GM12801 (cell line): ENCODE data around the gene LPP.

Source experiments
- TF ChIP-seq, protein P1 (sequence below): IDR thresholded peaks from one replicate; pipeline ENCODE4 v1.5.1; 2011; ENCODE audit warnings: control low read depth; ENCODE audit not compliant: insufficient read length; ENCODE audit errors: extremely low read depth

The LPP gene

DNA sequence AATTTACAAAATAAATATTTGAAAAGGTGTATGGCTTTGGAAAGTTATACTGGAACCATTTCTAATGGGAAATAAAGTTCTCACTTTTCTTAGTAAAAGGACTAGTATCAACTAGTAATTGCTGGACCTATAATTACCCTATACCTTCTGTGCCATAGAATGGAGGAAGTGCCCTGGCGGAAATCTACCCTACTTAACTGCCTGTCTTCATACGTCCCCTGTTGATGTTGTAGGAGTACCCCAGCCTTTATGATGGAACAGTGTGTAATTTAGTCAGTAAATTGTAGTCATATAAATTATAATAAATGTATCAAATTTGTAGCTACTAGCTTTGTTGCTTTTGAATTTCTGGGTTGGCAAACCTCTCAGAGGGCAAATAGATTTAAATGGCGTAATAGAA lies 149.9 kb downstream of the LPP start:
- TF ChIP-seq, protein P1, sequence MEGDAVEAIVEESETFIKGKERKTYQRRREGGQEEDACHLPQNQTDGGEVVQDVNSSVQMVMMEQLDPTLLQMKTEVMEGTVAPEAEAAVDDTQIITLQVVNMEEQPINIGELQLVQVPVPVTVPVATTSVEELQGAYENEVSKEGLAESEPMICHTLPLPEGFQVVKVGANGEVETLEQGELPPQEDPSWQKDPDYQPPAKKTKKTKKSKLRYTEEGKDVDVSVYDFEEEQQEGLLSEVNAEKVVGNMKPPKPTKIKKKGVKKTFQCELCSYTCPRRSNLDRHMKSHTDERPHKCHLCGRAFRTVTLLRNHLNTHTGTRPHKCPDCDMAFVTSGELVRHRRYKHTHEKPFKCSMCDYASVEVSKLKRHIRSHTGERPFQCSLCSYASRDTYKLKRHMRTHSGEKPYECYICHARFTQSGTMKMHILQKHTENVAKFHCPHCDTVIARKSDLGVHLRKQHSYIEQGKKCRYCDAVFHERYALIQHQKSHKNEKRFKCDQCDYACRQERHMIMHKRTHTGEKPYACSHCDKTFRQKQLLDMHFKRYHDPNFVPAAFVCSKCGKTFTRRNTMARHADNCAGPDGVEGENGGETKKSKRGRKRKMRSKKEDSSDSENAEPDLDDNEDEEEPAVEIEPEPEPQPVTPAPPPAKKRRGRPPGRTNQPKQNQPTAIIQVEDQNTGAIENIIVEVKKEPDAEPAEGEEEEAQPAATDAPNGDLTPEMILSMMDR = no peak

DNA sequence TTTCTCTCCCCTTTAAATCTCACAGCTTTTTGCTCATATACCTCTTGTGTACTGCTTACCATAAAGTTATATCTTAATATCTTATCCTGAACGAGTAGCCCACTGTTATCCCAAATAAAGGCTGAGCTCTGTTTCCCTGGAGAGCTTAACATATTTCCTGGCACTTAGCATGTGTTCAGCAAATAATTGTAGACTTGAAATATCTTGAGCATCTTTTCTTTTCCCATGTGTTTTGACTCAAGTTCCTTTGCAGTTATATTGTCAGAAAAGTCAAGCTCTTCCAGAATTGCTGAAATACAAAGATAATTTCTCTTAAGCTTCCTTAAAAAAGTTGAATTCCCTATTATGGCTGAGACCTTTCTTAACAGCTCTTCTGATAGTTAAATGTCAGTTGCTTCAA lies 150.5 kb downstream of the LPP start:
- TF ChIP-seq, protein P1 = no peak

DNA sequence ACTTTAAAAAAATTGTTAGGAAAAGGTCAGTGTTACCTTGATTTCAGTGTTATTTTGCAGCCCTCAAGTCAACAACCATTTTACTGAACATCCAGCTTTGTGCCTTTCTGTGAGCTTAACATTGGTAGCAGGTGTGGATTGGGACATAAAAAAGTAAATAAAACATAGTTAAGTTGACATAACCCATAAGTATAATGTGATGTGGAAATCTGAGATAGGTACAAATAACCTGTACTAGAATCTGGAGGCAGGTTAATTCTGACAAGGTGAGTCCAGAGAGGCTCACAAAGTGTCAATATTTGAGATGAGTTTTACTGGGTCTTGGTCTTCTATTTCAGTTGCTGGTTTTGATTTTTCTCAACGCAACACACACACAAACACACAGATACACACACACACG lies 151.3 kb downstream of the LPP start:
- TF ChIP-seq, protein P1 = no peak

DNA sequence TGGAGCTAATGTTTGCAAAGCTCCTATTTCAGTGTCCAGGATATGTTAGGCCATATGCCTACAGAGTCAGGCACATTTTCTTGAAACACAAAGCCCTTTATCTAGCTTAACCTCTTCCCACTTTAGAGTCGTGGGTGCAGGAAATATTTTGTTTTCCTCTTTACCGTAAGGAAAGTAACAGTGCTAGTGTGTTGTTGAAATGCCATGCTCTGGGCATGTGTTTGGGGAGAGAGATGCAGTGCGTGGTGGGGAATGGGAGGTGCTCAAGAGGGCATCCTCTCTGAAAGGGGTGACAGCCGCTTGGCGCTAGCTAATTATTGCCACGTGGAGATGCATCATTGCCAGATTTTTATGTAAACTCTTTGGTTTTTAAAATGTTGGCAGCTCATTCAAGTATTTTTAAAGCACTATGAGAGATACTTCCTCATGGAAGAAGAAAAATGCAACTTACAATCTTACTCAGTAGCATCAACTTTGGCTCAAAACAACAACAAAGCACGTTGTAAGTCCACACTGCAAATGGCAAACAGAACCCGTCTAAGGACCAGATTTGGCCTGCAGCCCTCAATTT lies 152.6 kb downstream of the LPP start:
- TF ChIP-seq, protein P1 = no peak

DNA sequence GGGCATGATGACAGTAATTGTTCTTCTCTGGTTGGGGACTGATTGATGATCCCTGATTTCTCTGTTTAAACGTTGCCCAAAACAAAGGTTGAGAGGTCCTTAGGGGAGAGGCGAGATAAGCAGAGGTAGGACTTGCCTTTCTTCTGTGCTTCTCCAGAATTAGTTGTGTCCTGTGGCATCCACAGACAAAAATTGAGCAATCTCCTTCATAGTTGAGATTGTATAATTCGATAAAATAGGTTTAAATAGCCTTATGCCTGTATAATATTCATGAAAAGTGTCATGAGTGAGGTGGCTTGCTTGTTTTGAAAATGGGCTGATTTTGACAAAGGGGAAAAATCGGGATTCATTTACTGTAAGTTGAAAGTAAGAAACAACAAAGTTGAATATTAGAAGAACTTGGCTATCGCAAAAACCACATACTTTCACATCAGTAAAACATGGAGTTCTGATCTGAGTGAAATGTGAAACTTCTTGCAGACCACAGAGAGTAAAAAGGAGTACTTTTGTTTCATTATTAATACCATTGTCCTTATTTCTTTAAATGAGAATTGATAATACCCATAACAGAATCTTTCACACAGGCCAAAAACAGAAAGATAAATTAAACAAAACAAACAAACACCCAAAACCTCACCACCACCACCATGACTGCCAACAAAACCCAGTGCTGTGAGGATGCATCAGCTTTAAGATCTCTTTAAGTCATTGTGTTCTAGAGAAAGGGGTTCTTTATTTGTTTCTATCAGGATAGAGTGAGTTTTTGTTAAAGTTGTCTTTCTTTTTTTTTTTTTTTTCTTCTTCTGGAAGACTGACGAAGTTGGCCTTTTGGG lies 155.7 kb downstream of the LPP start:
- TF ChIP-seq, protein P1 = no peak

DNA sequence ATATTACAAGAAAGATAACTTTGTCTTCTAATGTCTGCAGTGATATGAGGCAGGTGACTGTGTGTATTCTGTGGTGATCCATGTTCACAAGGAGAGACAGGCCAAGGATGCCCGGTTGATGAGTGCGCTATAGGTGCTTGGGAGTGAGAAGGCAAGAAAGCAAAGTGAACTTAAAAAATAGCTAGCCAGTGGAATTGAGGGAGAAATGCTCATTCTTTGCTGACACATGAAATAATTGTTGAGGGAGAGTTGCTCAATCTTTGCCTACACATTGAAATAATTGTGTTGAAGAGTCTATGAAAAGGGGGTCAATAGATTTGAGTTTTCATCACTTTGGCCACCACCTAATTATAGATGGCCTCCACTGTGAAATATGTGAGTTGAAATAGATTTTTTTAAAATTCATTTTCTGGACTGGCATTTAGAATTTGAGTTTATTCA lies 156.3 kb downstream of the LPP start:
- TF ChIP-seq, protein P1 = no peak

DNA sequence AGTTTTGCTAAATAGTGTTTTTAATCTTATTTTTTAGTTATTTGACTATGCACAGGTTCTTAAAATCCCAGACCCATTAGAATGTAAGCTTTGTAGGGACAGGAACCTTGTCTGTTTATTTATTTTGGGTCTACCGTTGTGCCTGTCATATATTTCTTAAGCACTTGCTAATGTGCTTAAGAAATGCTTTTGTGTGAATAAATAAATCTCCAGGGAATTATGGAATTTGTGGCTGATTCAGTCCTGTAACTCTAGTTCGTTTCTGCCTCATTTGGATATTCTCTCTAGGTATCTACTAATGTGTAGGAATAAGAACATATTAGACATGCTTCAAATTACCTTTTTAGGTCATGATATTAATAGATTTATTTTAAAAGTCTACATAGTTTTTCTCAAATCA lies 161.6 kb downstream of the LPP start:
- TF ChIP-seq, protein P1 = no peak
